T-helper 1 cell treated with Interleukin-12 subunit alpha and Interleukin-12 subunit beta and Interleukin-4 antibody, amounts not matched to agents 30 μg/mL and 1 μg/mL, for 36 hours (primary cell): ENCODE measurements around the gene KCNAB3.

ENCODE experiments used
- H3K27ac Mint-ChIP-seq: one replicate; pipeline ENCODE4 v1.8.0; 2021; ENCODE audit warnings: mild to moderate bottlenecking, mixed read lengths
- H3K27me3 Mint-ChIP-seq: one replicate; pipeline ENCODE4 v1.8.0; 2021; ENCODE audit warnings: low read depth, mixed read lengths
- H3K36me3 Mint-ChIP-seq: one replicate; pipeline ENCODE4 v1.8.0; 2021; ENCODE audit warnings: low read depth, mixed read lengths
- H3K4me1 Mint-ChIP-seq: one replicate; pipeline ENCODE4 v1.8.0; 2021; ENCODE audit warnings: low read depth, mixed read lengths
- H3K4me3 Mint-ChIP-seq: one replicate; pipeline ENCODE4 v1.8.0; 2021; ENCODE audit warnings: mild to moderate bottlenecking, moderate library complexity, mixed read lengths
- H3K9me3 Mint-ChIP-seq: one replicate; pipeline ENCODE4 v1.8.0; 2021; ENCODE audit warnings: mixed read lengths

The KCNAB3 gene

DNA sequence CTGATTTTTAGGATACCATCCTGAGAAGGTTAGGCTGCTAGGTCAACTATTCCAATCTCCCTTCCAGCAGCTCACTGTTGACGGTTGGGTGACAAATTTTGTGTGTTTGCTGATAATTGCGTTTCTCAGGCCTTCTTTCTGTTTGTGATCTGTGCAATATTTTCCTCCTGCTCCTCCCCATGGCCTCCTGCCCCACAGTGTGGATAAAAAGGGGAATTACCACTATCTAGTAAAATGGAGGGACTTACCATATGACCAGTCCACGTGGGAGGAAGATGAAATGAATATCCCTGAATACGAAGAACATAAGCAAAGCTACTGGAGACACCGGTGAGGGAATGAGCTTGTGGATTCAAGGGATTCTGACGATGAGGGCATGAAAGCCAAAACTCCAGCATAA, 31.9 kb downstream of the KCNAB3 start:
- H3K27ac Mint-ChIP-seq, result no peak overlapping the region
- no peak overlapping the region for H3K4me3 Mint-ChIP-seq
- H3K4me1 Mint-ChIP-seq, result peaks cover 3% of the 10 kb centered on the region
- no peaks in the 10 kb centered on the region for H3K27me3 Mint-ChIP-seq
- H3K36me3 Mint-ChIP-seq, result peaks cover 67% of the 10 kb centered on the region
- H3K9me3 Mint-ChIP-seq, result no peaks in the 10 kb centered on the region

DNA sequence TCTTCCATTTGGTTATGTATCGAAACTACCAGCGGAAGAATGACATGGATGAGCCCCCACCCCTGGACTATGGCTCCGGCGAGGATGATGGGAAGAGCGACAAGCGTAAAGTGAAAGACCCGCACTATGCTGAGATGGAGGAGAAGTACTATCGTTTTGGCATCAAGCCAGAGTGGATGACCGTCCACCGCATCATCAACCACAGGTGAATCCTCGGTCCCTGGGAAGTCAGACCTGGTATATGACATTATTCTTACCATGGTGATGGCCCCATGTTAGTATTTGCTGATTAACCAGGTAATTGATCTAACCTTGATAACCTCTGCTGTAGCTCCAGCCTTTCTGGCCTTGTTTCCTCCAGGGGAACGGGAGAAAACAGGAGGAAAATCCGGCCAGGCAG, 32.6 kb downstream of the KCNAB3 start:
- Mint-ChIP-seq H3K9me3 (no peaks in the 10 kb centered on the region), H3K4me3 (no peak overlapping the region), H3K4me1 (peaks cover 4% of the 10 kb centered on the region), H3K27ac (no peak overlapping the region), H3K27me3 (no peaks in the 10 kb centered on the region), H3K36me3 (peaks cover 64% of the 10 kb centered on the region)

DNA sequence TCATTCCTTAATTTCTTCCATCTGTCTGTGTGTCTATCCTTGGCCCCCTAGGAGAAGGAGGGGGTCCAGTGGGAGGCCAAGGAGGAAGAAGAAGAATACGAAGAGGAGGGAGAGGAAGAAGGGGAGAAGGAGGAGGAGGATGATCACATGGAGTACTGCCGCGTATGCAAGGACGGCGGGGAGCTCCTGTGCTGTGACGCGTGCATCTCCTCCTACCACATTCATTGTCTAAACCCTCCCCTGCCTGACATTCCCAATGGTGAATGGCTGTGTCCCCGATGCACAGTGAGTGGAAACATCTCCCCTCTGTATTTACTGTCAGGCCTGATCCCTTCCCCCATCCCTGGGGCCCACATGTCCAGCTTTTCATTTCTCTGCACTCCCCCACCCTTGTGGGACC, 34.8 kb downstream of the KCNAB3 start:
- Mint-ChIP-seq H3K4me1 (peaks cover 8% of the 10 kb centered on the region), H3K9me3 (no peaks in the 10 kb centered on the region), H3K27ac (no peak overlapping the region), H3K4me3 (no peak overlapping the region), H3K36me3 (peaks cover 55% of the 10 kb centered on the region), H3K27me3 (no peaks in the 10 kb centered on the region)

DNA sequence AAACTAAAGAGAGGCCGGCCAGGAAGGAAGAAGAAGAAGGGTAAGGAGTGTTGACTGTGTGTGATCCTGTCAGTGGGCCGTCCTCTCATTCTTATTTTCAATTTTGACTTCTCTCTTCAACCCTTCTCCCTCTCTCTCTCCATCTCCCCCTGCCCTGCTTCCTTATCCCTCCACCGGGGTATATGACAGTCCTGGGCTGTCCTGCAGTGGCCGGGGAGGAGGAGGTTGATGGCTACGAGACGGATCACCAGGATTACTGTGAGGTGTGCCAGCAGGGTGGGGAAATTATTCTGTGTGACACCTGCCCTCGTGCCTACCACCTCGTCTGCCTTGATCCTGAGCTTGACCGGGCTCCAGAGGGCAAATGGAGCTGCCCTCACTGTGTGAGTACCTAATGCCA, 35.4 kb downstream of the KCNAB3 start:
- Mint-ChIP-seq H3K27me3 (no peaks in the 10 kb centered on the region), H3K4me1 (peaks cover 11% of the 10 kb centered on the region), H3K4me3 (no peak overlapping the region), H3K27ac (no peak overlapping the region), H3K36me3 (peaks cover 50% of the 10 kb centered on the region), H3K9me3 (no peaks in the 10 kb centered on the region)

DNA sequence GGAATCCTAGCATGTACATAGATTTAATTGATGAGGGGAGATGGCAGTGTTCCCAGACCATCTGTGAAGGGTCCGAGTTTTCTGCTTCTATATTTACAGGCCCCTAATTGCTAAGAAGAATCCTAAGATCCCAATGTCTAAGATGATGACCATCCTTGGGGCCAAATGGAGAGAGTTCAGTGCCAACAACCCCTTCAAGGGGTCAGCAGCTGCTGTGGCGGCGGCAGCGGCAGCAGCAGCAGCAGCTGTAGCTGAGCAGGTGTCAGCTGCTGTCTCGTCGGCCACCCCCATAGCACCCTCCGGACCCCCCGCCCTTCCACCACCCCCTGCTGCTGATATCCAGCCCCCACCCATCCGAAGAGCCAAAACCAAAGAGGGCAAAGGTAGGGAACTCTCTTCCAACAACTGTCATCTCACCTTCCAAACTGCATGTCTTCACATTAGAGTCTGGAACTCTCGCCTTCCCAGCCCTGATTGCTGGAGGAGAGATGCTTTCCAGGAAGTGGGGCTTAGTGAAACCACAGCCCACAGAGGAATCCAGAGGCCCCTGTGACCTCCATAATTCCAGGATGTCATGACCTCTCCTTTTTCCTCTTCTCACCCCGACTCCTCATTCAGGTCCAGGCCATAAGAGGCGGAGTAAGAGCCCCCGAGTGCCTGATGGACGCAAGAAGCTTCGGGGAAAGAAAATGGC, 36.3 kb downstream of the KCNAB3 start:
- Mint-ChIP-seq H3K27ac (no peak overlapping the region), H3K4me1 (peaks cover 12% of the 10 kb centered on the region), H3K36me3 (peaks cover 45% of the 10 kb centered on the region), H3K4me3 (no peak overlapping the region), H3K9me3 (no peaks in the 10 kb centered on the region), H3K27me3 (no peaks in the 10 kb centered on the region)

DNA sequence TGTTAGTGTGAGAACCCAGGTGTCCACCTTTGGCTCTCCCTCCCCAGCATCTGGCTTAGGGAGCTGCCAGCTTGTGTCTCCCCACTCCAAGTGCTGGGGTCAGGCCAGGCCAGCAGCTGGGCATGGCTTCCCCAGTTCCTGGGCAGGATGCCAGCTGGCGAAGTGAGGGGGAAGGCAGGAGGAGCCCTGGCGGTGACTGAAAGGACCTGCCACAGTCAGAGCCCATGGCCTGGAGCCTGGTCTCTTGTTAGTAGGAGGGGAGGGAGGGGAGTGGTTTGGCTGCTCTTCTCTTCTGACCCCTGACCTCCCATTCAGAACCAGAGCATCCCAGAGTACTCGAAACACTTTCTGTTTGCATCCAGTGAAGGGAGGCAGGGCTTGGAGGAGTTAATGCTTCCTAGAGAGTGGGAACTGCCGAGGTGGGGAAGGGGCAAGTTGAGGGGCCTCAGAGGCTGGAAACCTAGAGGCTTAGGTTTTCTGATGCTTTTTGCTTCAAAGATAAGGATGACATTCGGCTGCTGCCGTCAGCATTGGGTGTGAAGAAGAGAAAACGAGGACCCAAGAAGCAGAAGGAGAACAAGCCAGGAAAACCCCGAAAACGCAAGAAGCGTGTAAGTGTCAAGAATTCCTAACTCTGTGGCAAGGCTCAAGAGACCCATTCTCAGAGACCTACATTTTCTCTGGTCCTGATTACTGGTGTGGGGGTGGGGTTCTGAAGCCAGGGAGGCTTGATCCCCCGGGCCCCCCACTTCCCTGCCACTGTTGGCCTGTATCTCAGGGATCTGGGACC, 40.3 kb downstream of the KCNAB3 start:
- H3K27me3 Mint-ChIP-seq, result no peaks in the 10 kb centered on the region
- no peak overlapping the region for H3K27ac Mint-ChIP-seq
- H3K4me1 Mint-ChIP-seq, result peaks cover 9% of the 10 kb centered on the region
- H3K9me3 Mint-ChIP-seq, result no peaks in the 10 kb centered on the region
- peaks cover 19% of the 10 kb centered on the region for H3K36me3 Mint-ChIP-seq
- no peak overlapping the region for H3K4me3 Mint-ChIP-seq

DNA sequence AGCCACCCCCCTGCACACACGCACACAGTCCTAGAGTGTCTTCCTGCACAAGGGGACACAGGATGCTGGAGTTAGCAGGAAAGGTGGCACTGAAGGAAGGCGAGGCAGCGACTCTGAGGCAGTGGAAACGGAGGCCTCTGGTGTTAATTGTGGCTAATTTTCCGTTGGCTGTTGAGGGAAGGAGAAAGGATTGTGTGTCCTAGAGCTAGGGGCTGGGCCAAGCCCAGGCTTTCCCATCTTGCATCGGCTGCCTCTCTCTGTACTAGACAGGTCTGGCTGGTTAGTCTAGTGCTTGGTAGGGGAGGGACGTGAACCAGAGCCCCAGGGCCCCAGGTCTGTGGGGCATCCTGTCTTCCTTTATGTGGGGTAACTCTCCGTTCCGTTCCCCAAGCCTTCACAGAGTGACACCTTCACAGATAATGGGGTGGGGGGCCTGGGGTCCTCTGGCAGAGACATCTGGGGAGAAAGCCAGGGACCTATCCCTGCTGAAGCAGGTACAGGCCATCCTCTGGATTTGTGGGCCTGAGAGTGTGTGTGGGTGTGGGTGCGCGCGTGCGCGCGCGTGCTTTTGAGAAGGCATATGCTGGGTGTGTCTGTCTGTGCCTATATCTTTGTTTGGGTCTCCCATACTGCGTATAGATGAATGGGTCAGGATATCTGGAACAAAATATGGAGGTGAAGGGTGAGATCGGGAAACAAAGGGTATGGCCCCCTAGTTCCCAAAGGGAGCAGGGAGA, 41.3 kb downstream of the KCNAB3 start, which contains the start of gene CHD3:
CHD3 (plus strand) TSS at position 606 of the 737 bp plus-strand sequence. CDS start 212 bp downstream, outside the sequence.
- Mint-ChIP-seq H3K27me3 (no peaks in the 10 kb centered on the region), H3K27ac (no peak within 1 kb of the TSS), H3K9me3 (no peaks in the 10 kb centered on the region), H3K36me3 (peaks cover 11% of the 10 kb centered on the region), H3K4me3 (no peak within 1 kb of the TSS), H3K4me1 (peaks cover 9% of the 10 kb centered on the region)

DNA sequence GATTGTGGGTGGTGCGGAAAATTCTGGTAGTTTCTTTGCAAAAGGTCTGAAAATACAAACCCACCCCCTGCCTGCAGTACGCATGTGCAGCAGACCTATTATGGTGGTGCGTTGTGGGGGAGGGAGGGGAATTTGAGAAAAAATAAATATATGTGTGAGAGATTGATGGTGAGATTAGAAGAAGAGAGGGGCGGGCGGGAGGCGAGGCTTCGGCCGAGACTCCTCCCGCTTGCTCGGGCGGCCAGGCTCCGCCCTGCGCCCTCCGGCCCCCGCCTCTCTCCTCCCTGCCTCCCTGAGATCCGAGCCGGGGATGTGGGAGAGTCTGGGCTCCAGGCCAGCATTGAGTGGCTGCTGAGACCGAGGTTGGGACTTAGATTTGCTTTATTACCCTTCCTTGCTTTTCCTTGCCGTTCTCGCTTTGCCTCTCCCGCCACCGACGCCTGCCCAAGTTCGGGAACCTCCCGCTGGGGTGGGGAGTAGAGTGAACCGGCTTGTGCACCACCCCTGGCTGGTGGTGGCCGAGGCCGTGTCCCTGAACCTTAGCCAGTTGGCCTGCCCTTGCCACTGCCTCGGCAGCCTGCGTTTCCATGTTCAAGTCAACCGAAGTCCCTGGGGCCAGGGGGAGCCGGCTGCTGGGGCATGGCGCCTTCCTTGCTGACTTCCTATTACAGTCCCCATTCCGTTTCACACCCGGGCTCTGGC, 42.0 kb downstream of the KCNAB3 start:
- H3K27me3 Mint-ChIP-seq, result no peaks in the 10 kb centered on the region
- peaks cover 9% of the 10 kb centered on the region for H3K4me1 Mint-ChIP-seq

DNA sequence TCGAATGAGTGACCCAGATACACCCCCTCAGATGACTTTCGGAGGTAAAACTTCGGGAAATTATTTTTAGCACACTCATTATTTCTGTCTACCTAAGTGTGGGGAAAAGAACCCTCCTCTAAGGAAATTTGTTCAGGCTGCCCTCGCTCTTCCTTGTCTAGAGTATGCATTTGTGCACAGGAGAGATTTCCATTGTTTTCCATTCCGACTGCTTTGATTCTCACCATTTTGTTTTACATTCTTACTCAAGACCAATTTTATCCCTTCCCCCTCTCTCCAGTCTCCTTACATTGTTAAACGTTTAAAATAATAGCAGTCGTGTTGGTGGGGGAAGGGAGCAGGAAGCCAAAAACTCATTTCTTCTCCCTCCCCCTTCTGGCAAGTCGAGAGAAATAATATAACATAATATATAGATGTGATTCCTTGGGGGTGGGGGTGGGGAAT, 42.6 kb downstream of the KCNAB3 start:
- no peak overlapping the region for H3K27ac Mint-ChIP-seq
- H3K4me3 Mint-ChIP-seq, result no peak overlapping the region
- H3K4me1 Mint-ChIP-seq, result peaks cover 8% of the 10 kb centered on the region
- no peaks in the 10 kb centered on the region for H3K27me3 Mint-ChIP-seq
- no peaks in the 10 kb centered on the region for H3K9me3 Mint-ChIP-seq
- H3K36me3 Mint-ChIP-seq, result peaks cover 10% of the 10 kb centered on the region

More for the DNA sequence above, 42.0 kb downstream of the KCNAB3 start:
- Mint-ChIP-seq H3K4me3 (no peak overlapping the region), H3K9me3 (no peaks in the 10 kb centered on the region), H3K27ac (no peak overlapping the region), H3K36me3 (peaks cover 11% of the 10 kb centered on the region)

DNA sequence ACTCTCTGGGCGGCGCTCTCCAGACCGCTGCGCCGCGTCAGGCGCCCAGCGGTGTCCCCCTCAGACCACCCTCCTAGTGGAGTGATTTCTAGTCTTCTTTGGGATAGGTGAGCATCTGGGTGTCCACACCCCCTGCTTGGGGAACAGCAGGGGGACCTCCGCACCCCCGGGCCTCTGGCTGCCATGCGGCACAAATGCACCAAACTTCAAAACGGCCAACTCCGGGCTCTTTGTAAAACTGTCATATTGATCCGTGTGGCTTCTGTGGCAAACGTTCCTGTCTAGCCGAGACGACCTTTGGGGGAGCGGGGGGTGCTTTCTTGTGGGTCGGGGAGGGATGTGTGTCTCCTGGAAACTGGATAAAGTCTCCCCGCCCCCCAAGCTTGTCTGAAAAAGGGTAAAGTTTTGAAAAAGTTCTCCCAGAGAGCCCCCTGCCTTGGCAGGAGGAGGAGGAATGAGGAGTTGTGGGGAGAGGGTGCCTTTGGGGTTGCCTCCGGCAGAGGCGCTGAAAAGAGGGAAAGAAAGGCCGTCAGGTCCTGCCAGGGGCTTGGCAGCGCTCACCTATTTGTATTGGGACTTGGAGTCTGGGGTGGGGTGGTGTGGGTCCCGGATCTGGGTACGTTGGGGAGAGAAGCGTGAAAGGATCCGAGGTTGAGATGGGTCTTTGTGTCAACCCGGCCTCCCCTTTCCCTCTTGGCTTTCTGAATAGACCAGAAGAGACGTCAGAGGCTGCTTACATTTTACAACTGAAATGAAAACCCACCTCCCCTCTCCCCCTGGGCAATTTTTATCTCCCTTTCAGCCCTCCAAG, 43.2 kb downstream of the KCNAB3 start:
- Mint-ChIP-seq H3K27me3 (no peaks in the 10 kb centered on the region), H3K27ac (no peak overlapping the region), H3K36me3 (peaks cover 6% of the 10 kb centered on the region), H3K4me1 (peaks cover 6% of the 10 kb centered on the region), H3K9me3 (no peaks in the 10 kb centered on the region), H3K4me3 (no peak overlapping the region)

DNA sequence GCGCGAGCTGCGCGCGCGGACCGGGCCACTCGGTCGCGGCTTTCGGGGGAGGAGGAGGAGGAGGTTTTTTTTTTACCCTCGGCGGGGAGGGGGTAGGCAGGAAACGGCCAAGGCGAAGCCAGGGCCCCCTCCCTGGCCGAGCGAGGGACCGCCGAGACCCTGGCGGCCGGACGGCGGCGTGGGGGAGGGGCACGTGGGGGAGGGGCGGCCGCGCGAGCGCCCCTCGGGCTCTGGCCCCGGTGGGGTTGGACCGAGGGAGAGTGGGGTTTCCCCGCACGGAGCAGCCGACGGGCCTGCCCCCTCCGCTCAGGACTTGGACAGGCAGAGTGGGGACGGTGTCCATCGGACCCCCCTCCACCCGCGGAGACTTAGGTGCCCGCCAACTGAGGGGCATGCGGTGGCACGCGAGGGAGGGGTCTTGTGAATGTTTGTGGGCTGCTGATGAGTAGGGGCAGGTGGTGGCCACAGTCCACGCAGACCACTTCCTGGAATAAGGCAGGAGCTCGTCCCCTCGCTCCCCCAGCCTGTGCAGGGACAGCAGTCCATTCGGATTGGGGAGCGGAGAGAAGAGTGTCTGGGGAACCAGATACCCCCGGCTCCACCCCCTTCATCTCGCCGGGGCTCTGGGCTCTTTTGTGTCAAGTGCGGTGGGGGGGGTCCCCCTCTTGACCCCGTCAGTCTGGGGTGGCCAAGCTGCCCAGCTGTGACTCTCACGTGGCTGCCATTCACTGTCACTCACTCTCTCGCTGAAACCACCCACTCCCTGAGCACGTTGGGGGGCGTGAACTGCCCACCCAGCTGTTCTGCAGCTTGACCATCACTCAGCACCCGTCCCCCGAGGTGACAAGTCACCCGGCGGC, 44.1 kb downstream of the KCNAB3 start:
- H3K27ac Mint-ChIP-seq, result no peak overlapping the region

DNA sequence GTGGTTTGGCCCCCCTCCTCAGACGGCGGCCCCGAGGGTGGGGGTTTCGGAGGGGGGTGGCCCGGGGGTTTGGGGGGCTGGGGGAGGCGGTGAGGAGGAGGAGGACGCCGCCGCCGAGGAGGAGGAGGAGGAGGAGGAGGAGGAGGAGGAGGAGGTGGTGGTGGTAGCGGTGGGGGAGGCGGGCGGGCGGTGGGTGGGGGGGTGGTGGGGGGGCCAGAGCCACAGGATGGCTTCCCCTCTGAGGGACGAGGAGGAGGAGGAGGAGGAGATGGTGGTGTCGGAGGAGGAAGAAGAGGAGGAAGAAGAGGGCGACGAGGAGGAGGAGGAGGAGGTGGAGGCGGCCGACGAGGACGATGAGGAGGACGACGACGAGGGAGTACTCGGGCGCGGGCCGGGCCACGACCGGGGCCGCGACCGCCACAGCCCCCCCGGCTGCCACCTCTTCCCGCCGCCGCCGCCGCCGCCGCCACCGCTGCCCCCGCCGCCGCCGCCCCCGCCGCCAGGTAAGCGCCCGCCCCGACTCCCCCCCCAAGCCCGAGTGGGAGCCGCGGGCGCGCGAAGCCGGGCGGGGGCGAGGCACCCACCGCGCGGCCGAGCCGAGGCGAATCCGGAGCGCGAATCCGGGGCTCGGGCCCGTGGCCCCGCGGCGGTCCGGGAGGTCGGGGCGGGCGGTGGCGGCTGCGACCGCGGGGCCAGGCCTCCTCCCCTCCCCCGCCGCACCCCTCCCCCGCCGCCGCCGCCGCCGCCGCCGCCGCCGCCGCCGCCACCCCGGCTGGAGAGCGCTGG, 44.9 kb downstream of the KCNAB3 start:
- Mint-ChIP-seq H3K27me3 (no peaks in the 10 kb centered on the region), H3K4me1 (peaks cover 4% of the 10 kb centered on the region), H3K4me3 (peak overlapping the region; percentile 76), H3K27ac (peak overlapping the region; percentile 82), H3K9me3 (no peaks in the 10 kb centered on the region), H3K36me3 (no peaks in the 10 kb centered on the region)

More for the DNA sequence above, 44.1 kb downstream of the KCNAB3 start:
- Mint-ChIP-seq H3K36me3 (peaks cover 4% of the 10 kb centered on the region), H3K9me3 (no peaks in the 10 kb centered on the region), H3K4me3 (peak overlapping the region; percentile 43), H3K27me3 (no peaks in the 10 kb centered on the region), H3K4me1 (peaks cover 6% of the 10 kb centered on the region)
